ENCODE measurements around the gene DNLZ. TPM values are rescaled to one million over a fixed set of nuclear protein-coding genes. Genes with fewer than 3 reads are reported as not detected.

The DNLZ gene
- total and polyA plus RNA-seq, 9 of the 15 experiments (the other 6 are each of a cell fraction or from before 2014, with no cell fraction given): 0.17 to 44.6 (median 3.4) TPM

DNA sequence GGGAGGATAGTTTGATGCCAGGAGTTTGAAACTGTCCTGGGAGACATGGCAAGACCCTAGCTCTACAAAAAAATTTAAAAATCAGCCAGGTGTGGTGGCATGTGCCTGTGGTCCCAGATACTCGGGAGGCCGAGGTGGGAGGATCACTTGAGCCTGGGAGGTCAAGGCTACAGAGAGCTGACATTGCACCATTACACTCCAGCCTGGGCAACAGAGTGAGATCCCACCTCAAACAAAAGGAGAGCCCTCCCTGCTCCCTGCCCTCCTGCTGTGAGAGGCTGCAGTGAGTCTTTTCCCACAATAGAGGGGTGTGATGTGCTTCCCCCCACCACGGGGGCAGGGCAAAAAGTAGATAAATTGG lies 49.5 kb downstream of the DNLZ start:
- no peak overlapping the region for H3K4me2 ChIP-seq (ENCODE audit: insufficient read depth, low read length)
- no TSS peak for BruUV-seq (replicated peaks)
- H2AFZ ChIP-seq (ENCODE audit: low read depth, low read length): no peak overlapping the region

DNA sequence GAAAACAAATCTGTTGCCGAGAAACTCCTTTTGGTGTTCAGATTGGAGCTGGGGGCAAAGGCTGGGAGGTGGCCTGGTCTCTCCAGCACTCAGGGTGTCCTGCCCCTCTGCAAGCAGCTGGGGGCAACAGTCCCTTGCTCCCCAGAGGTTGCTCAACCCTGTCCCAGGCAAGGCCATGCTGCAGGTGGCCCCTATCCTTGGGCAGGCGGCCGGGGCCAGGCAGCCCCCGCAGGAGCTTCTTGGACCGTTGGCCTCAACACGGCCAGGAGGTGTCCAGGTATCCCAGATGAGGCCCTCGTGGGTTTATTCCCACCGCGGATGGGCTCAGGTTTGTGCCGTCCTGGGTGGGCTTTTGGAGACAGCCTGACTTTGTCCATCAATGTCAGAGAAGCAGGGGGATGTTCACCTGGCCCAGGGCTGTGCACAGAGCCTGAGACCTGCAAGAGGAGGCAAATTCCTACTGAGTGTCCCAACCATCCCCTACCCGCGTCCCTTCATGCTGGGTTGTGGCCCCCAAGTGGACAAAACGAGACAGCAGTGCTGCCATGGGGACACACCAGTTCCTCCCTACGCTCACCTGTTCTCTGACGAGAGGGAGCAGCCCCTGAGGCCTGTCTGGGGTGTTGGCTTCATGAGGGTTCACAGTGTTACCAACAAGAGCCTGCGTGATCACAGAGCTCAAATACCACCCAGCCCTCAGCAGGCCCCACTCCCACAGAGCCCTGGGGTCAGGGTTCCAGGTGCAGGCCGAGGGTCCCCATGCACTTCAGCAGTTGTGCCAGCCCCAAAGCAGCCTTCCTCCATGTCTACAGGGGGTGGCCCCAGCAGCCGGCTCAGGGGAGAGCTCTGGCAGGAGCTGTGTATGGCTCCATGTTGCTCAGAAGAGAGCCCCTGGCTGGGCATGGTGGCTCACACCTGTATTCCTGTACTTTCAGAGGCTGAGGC lies 50.2 kb downstream of the DNLZ start:
- H3K9ac ChIP-seq (ENCODE audit: insufficient read depth in 1 of 2, low read depth in 2 of 2, low read length in 2 of 2): no peak overlapping the region
- no peak for DNase-seq (ENCODE audit: extremely low read depth in 1 of 4, low spot score in 3 of 4)
- H3K9me3 ChIP-seq (replicated peaks; ENCODE audit: control insufficient read depth, insufficient read depth, low read depth, low read length): peaks cover 11% of the 10 kb centered on the region
- no peak overlapping the region for H3K27ac ChIP-seq (ENCODE audit: extremely low read depth, low read depth, low read length)
- H3K27me3 ChIP-seq (ENCODE audit: control insufficient read depth in 2 of 2, insufficient read depth in 2 of 2, low read length in 2 of 2): peaks cover 0 to 22% of the 10 kb centered on the region in 2 experiments; a peak in 2 of 5 replicates
- in situ Hi-C loops (cut with MboI) (no loop called here), intact Hi-C loops (cut with micrococcal nuclease) (no loop called here)
- CTCF ChIA-PET (ENCODE audit: low intra/inter-chr PET ratio): interaction anchor here (0.6 to 1.7 kb wide), 3 partner anchors 26 to 317 kb away, joined by 3 to 7 read pairs (median 5); partner anchors contain the start of gene SNAPC4
- H3K36me3 ChIP-seq (ENCODE audit: control insufficient read depth, insufficient read depth, low read length): no peaks in the 10 kb centered on the region; the same call in 2 of the 3 replicates
- 23% methylated on average over 17 of the region's 18 CpGs for WGBS (ENCODE audit: insufficient coverage, low coverage, missing lambda C conversion rate)
- H2AFZ ChIP-seq (ENCODE audit: low read depth, low read length): no peak overlapping the region
- H3K4me1 ChIP-seq (replicated peaks in 1 of 2; ENCODE audit: control insufficient read depth in 2 of 2, insufficient read depth in 2 of 2, low read length in 2 of 2): peaks cover 0 to 39% of the 10 kb centered on the region in 2 experiments; a peak in 3 of 5 replicates
- no peaks in the 10 kb centered on the region for H3K79me2 ChIP-seq (ENCODE audit: control insufficient read depth, insufficient read depth, low read length)
- no peaks in the 10 kb centered on the region for H3K9me1 ChIP-seq (ENCODE audit: control insufficient read depth, insufficient read depth, low read length)
- ATAC-seq: peak; percentile 14; the same call in 2 of the 3 replicates
- FAIRE-seq: no peak
- BruUV-seq (replicated peaks): no TSS peak
- no peak overlapping the region for H3K4me3 ChIP-seq
- no peak overlapping the region for H3K4me2 ChIP-seq (ENCODE audit: insufficient read depth, low read length)
- POLR2A ChIA-PET: interaction anchor here (0.5 to 1.1 kb wide), 5 partner anchors 11 to 1180 kb away, joined by 3 to 6 read pairs (median 3); no protein-coding TSS in a partner anchor
- no peaks in the 10 kb centered on the region for H4K20me1 ChIP-seq (replicated peaks; ENCODE audit: control insufficient read depth, insufficient read depth, low read length)
- TF ChIP-seq ZNF175 (CRISPR knock-in tag; IDR thresholded peaks at IDR 0.05; ENCODE audit: low read depth) (no peak), HNRNPLL (IDR thresholded peaks at IDR 0.05; ENCODE audit: low read depth, low read length, poor library complexity, severe bottlenecking) (no peak), ZFP1 (CRISPR knock-in tag; IDR thresholded peaks at IDR 0.05) (no peak), FOXJ3 (CRISPR knock-in tag; IDR thresholded peaks at IDR 0.05) (no peak), ZNF274 (IDR thresholded peaks at IDR 0.05; ENCODE audit: borderline replicate concordance, low read depth, low read length) (no peak)
- TF ChIP-seq, protein P1, sequence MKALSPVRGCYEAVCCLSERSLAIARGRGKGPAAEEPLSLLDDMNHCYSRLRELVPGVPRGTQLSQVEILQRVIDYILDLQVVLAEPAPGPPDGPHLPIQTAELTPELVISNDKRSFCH (CRISPR knock-in tag; IDR thresholded peaks at IDR 0.05): no peak
- TF ChIP-seq, protein P1 (tag; IDR thresholded peaks at IDR 0.05): no peak
- TF ChIP-seq, protein P2, sequence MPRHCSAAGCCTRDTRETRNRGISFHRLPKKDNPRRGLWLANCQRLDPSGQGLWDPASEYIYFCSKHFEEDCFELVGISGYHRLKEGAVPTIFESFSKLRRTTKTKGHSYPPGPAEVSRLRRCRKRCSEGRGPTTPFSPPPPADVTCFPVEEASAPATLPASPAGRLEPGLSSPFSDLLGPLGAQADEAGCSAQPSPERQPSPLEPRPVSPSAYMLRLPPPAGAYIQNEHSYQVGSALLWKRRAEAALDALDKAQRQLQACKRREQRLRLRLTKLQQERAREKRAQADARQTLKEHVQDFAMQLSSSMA (CRISPR knock-in tag; IDR thresholded peaks at IDR 0.05): no peak

More for the DNA sequence above, 49.5 kb downstream of the DNLZ start:
- Histone ChIP-seq H3K4me1 (replicated peaks in 1 of 2; ENCODE audit: control insufficient read depth in 2 of 2, insufficient read depth in 2 of 2, low read length in 2 of 2) (peaks cover 0 to 45% of the 10 kb centered on the region in 2 experiments; a peak in 3 of 5 replicates), H3K79me2 (ENCODE audit: control insufficient read depth, insufficient read depth, low read length) (no peaks in the 10 kb centered on the region), H3K36me3 (ENCODE audit: control insufficient read depth, insufficient read depth, low read length) (no peaks in the 10 kb centered on the region), H3K9ac (ENCODE audit: insufficient read depth in 1 of 2, low read depth in 2 of 2, low read length in 2 of 2) (no peak overlapping the region), H3K27ac (ENCODE audit: extremely low read depth, low read depth, low read length) (no peak overlapping the region), H3K4me3 (no peak overlapping the region), H3K27me3 (ENCODE audit: control insufficient read depth in 2 of 2, insufficient read depth in 2 of 2, low read length in 2 of 2) (peaks cover 0 to 22% of the 10 kb centered on the region in 2 experiments; a peak in 1 of 5 replicates), H4K20me1 (replicated peaks; ENCODE audit: control insufficient read depth, insufficient read depth, low read length) (no peaks in the 10 kb centered on the region), H3K9me1 (ENCODE audit: control insufficient read depth, insufficient read depth, low read length) (no peaks in the 10 kb centered on the region), H3K9me3 (replicated peaks; ENCODE audit: control insufficient read depth, insufficient read depth, low read depth, low read length) (peaks cover 7% of the 10 kb centered on the region)
- WGBS (ENCODE audit: insufficient coverage, low coverage, missing lambda C conversion rate): 0% methylated on average over 3 of the region's 3 CpGs
- CTCF ChIA-PET (ENCODE audit: low intra/inter-chr PET ratio): no interaction called here
- intact Hi-C loops (cut with micrococcal nuclease) (no loop called here), in situ Hi-C loops (cut with MboI) (no loop called here)
- no peak for ATAC-seq
- FAIRE-seq: no peak
- TF ChIP-seq ZNF121 (CRISPR knock-in tag; conservative IDR thresholded peaks at IDR 0.05) (0 out of 2 replicates have a peak, but pooled peaks have one; percentile 14), POLR2B (IDR thresholded peaks at IDR 0.05; ENCODE audit: low read depth, partially characterized antibody) (no peak)
- POLR2A ChIA-PET: no interaction called here
- no peak for DNase-seq (ENCODE audit: extremely low read depth in 1 of 4, low spot score in 3 of 4)

Measured in K562 (cell line).